ENCODE measurements around the gene ROBO2.

GRCh38 chr3:77539677-77540076, 499.8 kb downstream of the ROBO2 start:
- TF ChIP-seq CTCF (IDR thresholded peaks at IDR 0.05; ENCODE audit: insufficient read depth, low read length) (no peak), POLR2AphosphoS5 (IDR thresholded peaks at IDR 0.05; ENCODE audit: low read depth) (no peak), SPI1 (IDR thresholded peaks at IDR 0.05; ENCODE audit: borderline replicate concordance, low read depth) (no peak)
